HUDEP-2 (cell line): ENCODE data around the gene CHCHD4.

Experiments used
- DNase-seq, 76 experiments: peaks; one replicate each; lab custom pipeline; 2025; ENCODE audit not compliant: unreplicated experiment in 76 of 76; lab: John Stamatoyannopoulos, UW

CHCHD4 gene

GRCh38 chr3:14150491-14151230, 26.0 kb upstream of the CHCHD4 start:
- DNase-seq: no peak

- no peak for DNase-seq
These were observed 25.4 kb upstream of the CHCHD4 start for GRCh38 chr3:14150078-14150477.

GRCh38 chr3:14148041-14148985, 23.6 kb upstream of the CHCHD4 start:
- DNase-seq: no peak

GRCh38 chr3:14147617-14148016, 22.9 kb upstream of the CHCHD4 start:
- no peak for DNase-seq

GRCh38 chr3:14147066-14147435, 22.4 kb upstream of the CHCHD4 start:
- no peak for DNase-seq

- DNase-seq: no peak
These were observed 21.9 kb upstream of the CHCHD4 start for GRCh38 chr3:14146381-14147065.

GRCh38 chr3:14145670-14146380, 21.2 kb upstream of the CHCHD4 start:
- no peak for DNase-seq

- DNase-seq: no peak
These were observed 20.6 kb upstream of the CHCHD4 start for GRCh38 chr3:14145236-14145635.

- DNase-seq: peak in 51 of 76 experiments; percentile 3 to 83 (median 50)
These were observed 19.9 kb upstream of the CHCHD4 start for GRCh38 chr3:14144423-14145075.

- DNase-seq: no peak
These were observed 18.9 kb upstream of the CHCHD4 start for GRCh38 chr3:14143271-14144225.

- no peak for DNase-seq
These were observed 18.0 kb upstream of the CHCHD4 start for GRCh38 chr3:14142567-14143270.

GRCh38 chr3:14141602-14142341, 17.1 kb upstream of the CHCHD4 start:
- no peak for DNase-seq

GRCh38 chr3:14141144-14141543, 16.5 kb upstream of the CHCHD4 start:
- no peak for DNase-seq

- DNase-seq: no peak
These were observed 16.0 kb upstream of the CHCHD4 start for GRCh38 chr3:14140668-14141067.

- no peak for DNase-seq
These were observed 15.1 kb upstream of the CHCHD4 start for GRCh38 chr3:14139771-14140170.

- DNase-seq: no peak
These were observed 14.4 kb upstream of the CHCHD4 start for GRCh38 chr3:14138878-14139655.
